Spleen (tissue), 11 donors: Measurements from ENCODE around the gene HELZ2. TPM values are rescaled to one million over a fixed set of nuclear protein-coding genes. Genes with fewer than 3 reads are reported as not detected.

Source experiments
- DNase-seq: peaks from one replicate; pipeline ENCODE4 v3.0.0-alpha.2; 2020
- H3K27ac ChIP-seq, 8 donors: fragments of 200-600 bp; sonication (generic) in 7 of 8; 1 replicate in 4 of 8; 2 replicates in 4 of 8; pipeline versions ENCODE4 v1.5.0 to v1.8.0; 2016 to 2021; ENCODE audit warnings: inconsistent platforms in 4 of 8, mild to moderate bottlenecking in 4 of 8, moderate library complexity in 1 of 8
- H3K27me3 ChIP-seq, 7 donors: fragments of 200-600 bp; sonication (generic) in 6 of 7; replicated peaks in 1 of 7; 1 replicate in 4 of 7; 2 replicates in 3 of 7; pipeline versions ENCODE4 v1.5.0 to v1.8.0; 2016 to 2021; ENCODE audit warnings: inconsistent platforms in 3 of 7, mild to moderate bottlenecking in 1 of 7
- H3K36me3 ChIP-seq, 6 donors: fragments of 200-600 bp; sonication (generic) in 5 of 6; 1 replicate in 4 of 6; 2 replicates in 2 of 6; pipeline versions ENCODE4 v1.5.0 to v1.8.0; 2016 to 2021; ENCODE audit warnings: inconsistent platforms in 2 of 6
- H3K4me1 ChIP-seq, 6 donors: fragments of 200-600 bp; sonication (generic) in 5 of 6; 1 replicate in 3 of 6; 2 replicates in 3 of 6; pipeline versions ENCODE4 v1.5.0 to v1.8.0; 2016 to 2021; ENCODE audit warnings: inconsistent platforms in 3 of 6
- H3K4me3 ChIP-seq, 8 donors: fragments of 200-600 bp; sonication (generic) in 7 of 8; 1 replicate in 4 of 8; 2 replicates in 4 of 8; pipeline versions ENCODE4 v1.5.0 to v1.8.0; 2016 to 2021; ENCODE audit warnings: inconsistent platforms in 4 of 8, mild to moderate bottlenecking in 4 of 8, moderate library complexity in 2 of 8
- H3K9me3 ChIP-seq, 8 donors: fragments of 200-600 bp; sonication (generic) in 7 of 8; 1 replicate in 4 of 8; 2 replicates in 4 of 8; pipeline versions ENCODE4 v1.5.0 to v1.8.0; 2016 to 2021; ENCODE audit warnings: inconsistent platforms in 4 of 8
- CTCF ChIP-seq, 11 experiments: fragments of 200-600 bp in 7 of 11; fragments of 450-650 bp in 4 of 11; sonication (generic) in 4 of 11; IDR thresholded peaks in 8 of 11; conservative IDR thresholded peaks in 3 of 11; 1 replicate in 7 of 11; 2 replicates in 4 of 11; pipeline versions ENCODE4 v1.4.0 to v1.8.0; 2016 to 2021; ENCODE audit warnings: antibody characterized with exemption in 11 of 11, inconsistent platforms in 4 of 11, mild to moderate bottlenecking in 1 of 11
- POLR2A ChIP-seq, 3 donors: fragments of 450-650 bp; IDR thresholded peaks; one replicate each; pipeline ENCODE4 v1.5.1; 2017; ENCODE audit warnings: antibody characterized with exemption in 3 of 3, mild to moderate bottlenecking in 1 of 3
- POLR2AphosphoS5 ChIP-seq, 3 donors: sonication (generic); formaldehyde crosslinking; IDR thresholded peaks; one replicate each; pipeline ENCODE4 v1.5.1; 2017; ENCODE audit warnings: antibody characterized with exemption in 3 of 3
- WGBS, 5 donors: extraction: QIAGEN DNeasy Blood & Tissue Kit in 3 of 5; methylation state at CpG; one replicate each; pipeline versions ENCODE4 v1.1.5 to v1.1.7; 2013 to 2018; 5-methylcytosine and 5-hydroxymethylcytosine counted together
- intact Hi-C: fragments of 100-400 bp; cut with DNase I; formaldehyde crosslinking; loops from one replicate; pipeline ENCODE4 v1.15.0; 2023; ENCODE audit warnings: low total_unique reads
- polyA plus RNA-seq, 3 donors: library from polyadenylated mRNA; stranded (reverse); fragments of 200-250 nt; gene quantifications; one replicate each; pipeline ENCODE4 v1.2.1, GENCODE V29; 2013
- total RNA-seq, 7 donors: library from RNA; depleted of rRNA in 3 of 7; stranded (reverse); fragments of >200 nt in 3 of 7; fragmentation: NEBNext Ultra II Directional in 4 of 7; extraction: Animal tissue kit (Norgen Biotek cat#: 25700) in 4 of 7; gene quantifications; one replicate each; pipeline versions ENCODE4 v1.1.0 to v1.2.1, GENCODE V29; 2016 to 2021
- donor health status: healthy with polysubstance abuse.
- donor health status: DM: no; HTN: no; CAD: no; lungs with moderate emphysema.
- donor health status: DM: no; HTN: no; CAD: no.
- donor health status: Bipolar disorder and iron deficiency.
- donor health status: healthy.
- donor health status: DM: no; HTN: no; CAD: no.
- donor health status: DM: yes; HTN: yes; CAD: no.

HELZ2 gene
- total and polyA plus RNA-seq, 10 donors = 4.3 to 120 (median 62.6) TPM

GRCh38 chr20:63565699-63566335, 8.2 kb downstream of the HELZ2 start:
- Histone ChIP-seq H3K27me3 (no peaks in the 10 kb centered on the region), H3K4me1 (peaks cover 16 to 62% (median 43%) of the 10 kb centered on the region in 6 donors), H3K27ac (no peak overlapping the region), H3K9me3 (no peaks in the 10 kb centered on the region), H3K4me3 (no peak overlapping the region), H3K36me3 (peaks cover 3 to 99% (median 60%) of the 10 kb centered on the region in 6 donors)
- TF ChIP-seq POLR2A (IDR thresholded peaks at IDR 0.05) = no peak
- peak in 1 of 3 donors; percentile 16 for TF ChIP-seq POLR2AphosphoS5 (IDR thresholded peaks at IDR 0.05)
- DNase-seq = peak; percentile 77
- 91 to 97% (median 96%) methylated on average over 19 to 43 of the region's 43 CpGs for WGBS, 5 donors
- intact Hi-C loops = no loop called here

GRCh38 chr20:63565021-63565698, 8.9 kb downstream of the HELZ2 start:
- Histone ChIP-seq H3K4me3 (no peak overlapping the region), H3K27ac (no peak overlapping the region), H3K36me3 (peaks cover 3 to 99% (median 66%) of the 10 kb centered on the region in 6 donors), H3K4me1 (peaks cover 16 to 55% (median 37%) of the 10 kb centered on the region in 6 donors), H3K27me3 (no peaks in the 10 kb centered on the region), H3K9me3 (no peaks in the 10 kb centered on the region)
- 95 to 98% (median 95%) methylated on average over 41 to 61 of the region's 61 CpGs for WGBS, 5 donors
- no peak for TF ChIP-seq POLR2A (IDR thresholded peaks at IDR 0.05)
- TF ChIP-seq POLR2AphosphoS5 (IDR thresholded peaks at IDR 0.05) = peak in 1 of 3 donors; percentile 50
- intact Hi-C loops = no loop called here
- peak; percentile 78 for DNase-seq

GRCh38 chr20:63564036-63564810, 9.8 kb downstream of the HELZ2 start:
- WGBS, 5 donors = 91 to 97% (median 96%) methylated on average over 46 to 62 of the region's 62 CpGs
- Histone ChIP-seq H3K27me3 (no peaks in the 10 kb centered on the region), H3K27ac (no peak overlapping the region), H3K4me3 (no peak overlapping the region), H3K4me1 (peaks cover 10 to 46% (median 29%) of the 10 kb centered on the region in 6 donors), H3K36me3 (peaks cover 3 to 99% (median 72%) of the 10 kb centered on the region in 6 donors), H3K9me3 (no peaks in the 10 kb centered on the region)
- intact Hi-C loops = no loop called here
- DNase-seq = peak; percentile 79
- peak in 1 of 3 donors; percentile 3 for TF ChIP-seq POLR2AphosphoS5 (IDR thresholded peaks at IDR 0.05)
- TF ChIP-seq POLR2A (IDR thresholded peaks at IDR 0.05) = no peak

- no peaks in the 10 kb centered on the region for H3K9me3 ChIP-seq
- intact Hi-C loops = no loop called here
- H3K27ac ChIP-seq = no peak overlapping the region
- TF ChIP-seq CTCF (IDR thresholded peaks at IDR 0.05 in 8 of 11, conservative IDR thresholded peaks at IDR 0.05 in 3 of 11) = no peak
- no peak for TF ChIP-seq POLR2A (IDR thresholded peaks at IDR 0.05)
- TF ChIP-seq POLR2AphosphoS5 (IDR thresholded peaks at IDR 0.05) = no peak
- DNase-seq = no peak
- no peaks in the 10 kb centered on the region for H3K27me3 ChIP-seq
- H3K4me3 ChIP-seq = no peak overlapping the region
- WGBS, 5 donors = 87 to 96% (median 94%) methylated on average over 3 to 55 of the region's 55 CpGs
- peaks cover 1 to 37% (median 20%) of the 10 kb centered on the region in 6 donors for H3K4me1 ChIP-seq
- H3K36me3 ChIP-seq = peaks cover 3 to 99% (median 79%) of the 10 kb centered on the region in 6 donors
Measured at GRCh38 chr20:63563225-63563935, 10.7 kb downstream of the HELZ2 start.
